NCI-H1092 treated with DMSO at 0.1 percent for 48 hours (cell line): Measurements from ENCODE around the gene PROKR1.

Experiments used
- DNase-seq: peaks from one replicate; lab custom pipeline; 2025; lab: John Stamatoyannopoulos, UW

Gene PROKR1

GRCh38 chr2:68698567-68699377 lies 55.4 kb downstream of the PROKR1 start:
- peak; percentile 27 for DNase-seq

GRCh38 chr2:68700560-68700959 lies 57.2 kb downstream of the PROKR1 start:
- DNase-seq: no peak

GRCh38 chr2:68706637-68707036 lies 63.3 kb downstream of the PROKR1 start:
- DNase-seq: no peak
